HG03060 (cell line): ENCODE measurements around the gene IKBKE.

Experiments
- ATAC-seq: cut with Tn5 transposase; IDR thresholded peaks from one replicate; pipeline ENCODE4 v1.9.1; 2021; ENCODE audit warnings: low read depth, moderate number of reproducible peaks; ENCODE audit not compliant: unreplicated experiment

The IKBKE gene

DNA sequence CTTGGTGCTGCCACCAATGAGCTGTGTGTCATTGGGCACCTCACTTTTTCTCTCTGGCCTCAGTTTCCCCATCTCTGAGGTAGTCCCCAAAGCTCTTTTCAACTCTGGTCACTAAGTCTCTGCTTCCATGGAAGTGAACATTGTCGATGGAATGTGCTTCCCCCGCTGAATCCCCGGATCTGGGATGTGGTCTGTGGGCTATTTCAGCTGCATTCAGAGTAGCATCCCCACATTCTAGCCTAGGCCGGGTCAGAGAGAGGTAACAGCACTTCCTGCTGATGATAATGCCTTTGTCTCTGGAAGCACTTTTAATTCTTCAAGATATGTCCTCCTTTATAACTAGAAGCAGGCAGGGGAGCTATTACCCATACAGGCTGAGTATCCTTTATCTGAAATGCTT, 66.9 kb downstream of the IKBKE start:
- ATAC-seq: no peak

DNA sequence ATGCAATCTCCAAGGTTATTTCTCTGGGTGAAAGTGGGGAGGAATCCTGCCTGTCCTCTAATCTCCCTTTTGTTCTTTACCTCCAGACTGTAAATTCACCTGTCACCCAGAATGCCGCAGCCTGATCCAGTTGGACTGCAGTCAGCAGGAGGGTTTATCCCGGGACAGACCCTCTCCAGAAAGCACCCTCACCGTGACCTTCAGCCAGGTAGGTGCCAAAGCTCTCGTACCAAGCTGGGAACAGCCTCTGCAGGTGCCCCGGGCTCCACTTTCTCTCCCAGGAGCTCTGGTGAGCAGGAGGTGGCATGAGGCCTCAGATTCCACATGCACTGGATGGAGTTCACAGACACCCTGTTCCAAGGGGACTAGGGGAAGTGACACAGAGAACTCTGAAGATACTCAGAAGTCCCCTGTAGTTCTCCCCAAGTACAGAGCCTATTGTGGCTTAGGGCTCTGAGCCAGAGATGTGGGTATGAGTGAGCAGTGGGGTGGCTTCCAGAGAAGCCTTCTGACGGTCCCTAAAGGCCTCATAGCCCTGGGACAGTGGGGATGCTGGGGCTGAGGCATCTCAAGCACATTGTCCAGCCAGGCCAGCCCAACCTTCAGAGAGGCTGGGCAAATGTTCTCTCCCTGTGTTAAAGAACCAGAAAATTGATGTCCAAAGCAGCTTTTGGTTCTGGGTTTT, 68.0 kb downstream of the IKBKE start:
- ATAC-seq: no peak

DNA sequence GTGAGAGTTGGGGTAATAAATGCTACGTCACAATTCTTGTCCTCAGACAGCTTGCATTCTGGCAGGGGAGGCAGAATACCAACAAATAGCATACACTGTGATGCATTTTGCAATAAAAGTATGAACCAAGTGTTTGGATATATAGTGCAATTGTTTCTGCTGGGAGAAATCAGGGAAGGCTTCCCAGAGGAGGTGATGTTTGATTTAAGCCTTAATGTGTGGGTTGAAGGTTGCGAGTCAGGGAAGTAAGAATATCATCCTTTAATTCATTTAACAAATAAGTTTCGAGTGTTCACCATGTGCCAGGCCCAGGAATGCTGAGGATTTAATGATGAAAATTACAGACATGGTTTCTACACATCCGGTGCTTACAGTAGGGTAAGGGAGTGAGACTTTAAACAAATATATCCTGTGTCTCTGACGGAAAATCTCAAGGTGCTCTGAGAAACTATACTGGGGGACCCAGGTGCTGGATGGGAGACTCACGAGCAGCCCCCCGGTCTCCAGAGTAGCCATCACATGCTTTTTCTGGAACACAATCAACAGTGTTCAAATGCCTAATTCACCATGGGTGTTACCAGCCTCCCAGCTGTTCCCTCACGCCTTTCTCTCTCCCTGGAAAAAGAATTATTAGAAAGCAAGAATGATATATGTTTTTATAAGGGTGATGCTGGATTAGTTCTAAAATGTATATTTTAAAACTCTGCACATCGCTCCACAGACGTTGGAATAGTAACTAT, 68.8 kb downstream of the IKBKE start:
- ATAC-seq: no peak

DNA sequence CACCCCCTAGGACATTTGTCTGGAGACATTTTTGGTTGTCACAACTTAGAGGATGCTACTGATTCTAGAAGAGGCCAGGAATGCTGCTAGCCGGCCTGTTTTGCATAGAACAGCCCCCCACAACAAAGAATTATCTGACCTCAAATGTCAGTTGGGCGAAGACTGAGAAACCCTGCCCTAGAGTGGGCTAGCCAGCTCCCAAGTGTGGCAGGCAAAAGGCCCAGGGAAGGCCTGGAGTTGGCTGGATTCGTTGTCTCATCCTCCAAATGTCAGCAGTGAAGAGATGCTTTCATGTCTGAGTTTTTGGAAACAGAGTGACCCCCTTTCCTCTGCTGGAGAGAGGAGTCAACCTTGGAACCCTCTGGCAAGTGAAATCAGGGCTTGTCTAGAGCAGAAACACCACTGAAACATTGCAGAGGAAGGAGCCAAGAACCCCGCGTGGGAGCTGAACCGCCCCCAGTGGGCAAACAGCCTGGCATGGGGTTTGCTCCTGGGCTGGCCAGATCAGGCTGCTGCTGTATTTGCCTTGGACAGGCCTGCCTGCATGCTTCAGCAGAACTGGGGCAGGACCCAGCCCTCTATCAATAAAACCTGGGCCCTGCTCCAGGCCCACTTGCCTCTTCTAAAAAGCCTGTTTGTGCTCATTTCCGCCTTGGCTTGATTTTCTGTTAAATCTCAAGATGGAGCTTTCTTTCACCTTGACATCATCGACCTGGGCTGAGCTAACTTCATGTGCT, 69.9 kb downstream of the IKBKE start:
- ATAC-seq: no peak

DNA sequence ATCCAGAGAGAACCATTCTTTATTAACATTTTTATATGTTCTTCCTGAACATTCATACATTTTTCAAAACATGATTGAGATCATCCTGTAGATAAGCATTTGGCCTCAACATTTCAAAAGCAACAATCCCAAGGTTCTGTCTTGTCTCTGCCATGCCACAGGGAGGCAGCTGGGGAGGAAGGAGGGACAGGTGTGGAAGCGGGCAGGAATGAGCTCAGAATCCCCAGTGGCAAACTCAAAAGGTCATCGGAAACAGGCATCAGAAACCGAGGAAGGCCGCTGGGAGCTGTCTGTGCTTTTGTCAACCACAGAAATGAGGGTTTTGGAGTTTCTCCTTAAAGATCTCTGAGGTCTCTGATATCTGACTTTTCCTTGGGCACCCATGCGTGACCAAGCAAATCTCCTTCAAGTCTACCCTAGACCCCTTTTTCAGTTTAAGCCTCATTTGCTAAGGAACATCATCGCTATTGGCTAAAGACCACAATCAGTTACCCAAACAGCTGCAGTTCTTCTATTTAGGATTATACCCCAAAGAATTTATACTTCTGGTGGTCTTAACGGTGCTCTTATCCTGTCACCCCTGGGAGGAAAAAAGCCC, 71.1 kb downstream of the IKBKE start:
- no peak for ATAC-seq

DNA sequence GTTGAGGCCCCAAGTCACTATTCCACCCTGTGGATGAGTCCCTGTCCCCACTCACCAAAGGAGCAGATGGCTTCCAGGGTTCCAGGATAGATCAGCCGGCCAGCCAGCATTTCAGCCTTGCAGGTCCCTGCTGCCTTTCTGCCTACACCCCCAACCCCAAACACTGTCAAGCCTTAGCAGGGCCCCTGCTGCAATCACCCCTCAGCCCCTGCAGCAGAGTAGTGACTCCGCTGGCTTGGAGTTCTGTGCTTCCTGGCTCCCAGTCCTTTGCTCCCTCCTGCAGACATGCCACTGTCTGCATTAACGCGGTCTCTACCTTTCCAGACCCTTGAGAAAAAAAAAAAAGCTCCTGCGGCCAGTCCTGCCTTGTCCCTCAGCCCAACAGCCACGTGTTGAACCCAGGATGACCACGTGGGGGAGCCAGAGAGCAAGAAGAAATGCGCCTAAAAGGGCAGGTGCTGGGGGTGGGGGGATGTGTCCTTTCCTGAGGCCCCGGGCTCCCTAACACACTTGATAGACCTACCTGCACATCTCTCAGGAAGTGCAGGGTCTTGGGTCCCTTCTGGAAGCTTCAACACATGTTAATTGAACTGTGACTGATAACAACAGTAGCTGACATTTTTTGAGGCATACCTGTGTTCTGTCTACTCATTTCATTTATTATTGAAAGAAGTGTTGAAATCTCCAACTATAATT, 74.4 kb downstream of the IKBKE start:
- no peak for ATAC-seq

DNA sequence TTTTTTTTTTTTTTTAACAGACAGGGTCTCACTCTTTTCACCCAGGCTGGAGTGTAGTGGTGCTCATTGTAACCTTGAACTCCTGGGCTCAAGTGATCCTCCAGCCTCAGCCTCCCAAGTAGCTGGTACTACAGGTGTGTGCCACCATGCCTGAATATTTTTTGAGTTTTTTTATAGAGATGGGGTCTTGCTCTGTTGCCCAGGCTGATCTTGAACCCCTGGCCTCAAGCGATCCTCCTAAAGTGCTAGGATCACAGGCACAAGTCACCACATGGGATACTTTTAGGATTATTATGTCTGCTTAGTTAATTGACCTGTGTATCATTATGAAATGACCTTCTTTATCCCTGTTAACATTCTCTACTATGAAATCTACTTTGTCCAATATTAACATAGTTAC, 75.1 kb downstream of the IKBKE start:
- no peak for ATAC-seq
